Stimulated activated CD4-positive, alpha-beta T cell treated with anti-CD3 and anti-CD28 coated beads, TNF-alpha, amount 100 ng/mL, for 1 hour (primary cell): ENCODE results near the gene ELOA.
A peak's percentile ranks its signal among the peaks of the same experiment; 100 is the strongest.
"Not testable (repeated sequence)": the region's sequence is repeated elsewhere in the genome, so short reads cannot be mapped to it uniquely, and the experiment has no call there.

Source experiments
- DNase-seq, 3 donors: peaks; one replicate each; pipeline ENCODE4 v3.0.0-alpha.2; 2020; ENCODE audit warnings: low read depth in 3 of 3, low spot score in 1 of 3

The ELOA gene

GRCh38 chr1:23783141-23783540, 39.9 kb downstream of the ELOA start:
- not testable (repeated sequence) for DNase-seq

GRCh38 chr1:23784846-23785245, 41.6 kb downstream of the ELOA start:
- DNase-seq = no peak

GRCh38 chr1:23787701-23788100, 44.4 kb downstream of the ELOA start:
- no peak for DNase-seq

GRCh38 chr1:23788695-23789094, 45.4 kb downstream of the ELOA start:
- no peak for DNase-seq

GRCh38 chr1:23790696-23791515, 47.6 kb downstream of the ELOA start, which contains the start of gene LYPLA2:
Gene LYPLA2 (plus strand): TSS chr1:23791145. CDS start chr1:23792683, 1,538 bp downstream.
- peak; percentile 63 to 80 (median 70) for DNase-seq

GRCh38 chr1:23791516-23792047, 48.3 kb downstream of the ELOA start:
- no peak for DNase-seq

- DNase-seq = no peak
These were observed 49.1 kb downstream of the ELOA start for GRCh38 chr1:23792151-23792945.

GRCh38 chr1:23793018-23793781, 49.9 kb downstream of the ELOA start:
- no peak for DNase-seq

GRCh38 chr1:23793861-23794731, 50.8 kb downstream of the ELOA start:
- DNase-seq = no peak

GRCh38 chr1:23794732-23795182, 51.5 kb downstream of the ELOA start:
- not testable (repeated sequence) for DNase-seq

GRCh38 chr1:23795676-23796465, 52.6 kb downstream of the ELOA start:
- no peak for DNase-seq

GRCh38 chr1:23796466-23797271, 53.4 kb downstream of the ELOA start:
- no peak for DNase-seq

GRCh38 chr1:23797478-23798448, 54.5 kb downstream of the ELOA start:
- no peak for DNase-seq

- no peak for DNase-seq
These were observed 55.4 kb downstream of the ELOA start for GRCh38 chr1:23798662-23799142.

GRCh38 chr1:23799255-23799569, 55.9 kb downstream of the ELOA start:
- DNase-seq = no peak

GRCh38 chr1:23799570-23800399, 56.5 kb downstream of the ELOA start:
- DNase-seq = no peak
